Cardiac muscle cell (in vitro differentiated cells and primary cell): ENCODE measurements around the gene KCNQ1. TPM values are rescaled to one million over a fixed set of nuclear protein-coding genes. Genes with fewer than 3 reads are reported as not detected.
A peak's percentile ranks its signal among the peaks of the same experiment; 100 is the strongest.

Source experiments
- DNase-seq, 2 donors: peaks; one replicate each; pipeline versions ENCODE4 v3.0.0 to v3.0.0-alpha.2; 2010 to 2017; ENCODE audit warnings: low read depth in 1 of 2, low spot score in 1 of 2
- H3K27ac ChIP-seq: fragments of 200-600 bp; sonication (generic); 2 replicates; pipeline ENCODE4 v1.5.1; 2016
- H3K27me3 ChIP-seq: fragments of 200-600 bp; sonication (generic); 2 replicates; pipeline ENCODE4 v1.6.0; 2016; ENCODE audit warnings: control low read depth
- H3K36me3 ChIP-seq: fragments of 200-600 bp; sonication (generic); 2 replicates; pipeline ENCODE4 v1.5.1; 2016; ENCODE audit warnings: control low read depth
- H3K4me1 ChIP-seq: fragments of 200-600 bp; sonication (generic); 2 replicates; pipeline ENCODE4 v1.8.1; 2017; ENCODE audit warnings: low read depth, mild to moderate bottlenecking, mixed run types
- H3K4me3 ChIP-seq: fragments of 200-600 bp; sonication (generic); 2 replicates; pipeline ENCODE4 v1.5.1; 2016; ENCODE audit warnings: mild to moderate bottlenecking
- H3K9me3 ChIP-seq: fragments of 200-600 bp; sonication (generic); 2 replicates; pipeline ENCODE4 v1.5.1; 2017; ENCODE audit warnings: low read depth, mild to moderate bottlenecking, control low read depth
- polyA plus RNA-seq: library from polyadenylated mRNA; unstranded; fragments of >200 nt; fragmentation: Nextera tagmentation; extraction: Ambion mirVana; gene quantifications from 2 replicates; pipeline ENCODE4 v1.2.1, GENCODE V29; 2016
- total RNA-seq: library from RNA; depleted of rRNA; stranded (reverse); fragments of >200 nt; gene quantifications from 2 replicates; pipeline ENCODE4 v1.2.3, GENCODE V29; 2016
- TF ChIP-seq, protein P1 (sequence below): IDR thresholded peaks from 2 replicates; pipeline ENCODE4 v1.5.1; 2012; ENCODE audit warnings: low read depth, mild to moderate bottlenecking, low read length

Gene KCNQ1
- total and polyA plus RNA-seq, 2 experiments from 2014 or later: 13.9 to 18.6 TPM

DNA sequence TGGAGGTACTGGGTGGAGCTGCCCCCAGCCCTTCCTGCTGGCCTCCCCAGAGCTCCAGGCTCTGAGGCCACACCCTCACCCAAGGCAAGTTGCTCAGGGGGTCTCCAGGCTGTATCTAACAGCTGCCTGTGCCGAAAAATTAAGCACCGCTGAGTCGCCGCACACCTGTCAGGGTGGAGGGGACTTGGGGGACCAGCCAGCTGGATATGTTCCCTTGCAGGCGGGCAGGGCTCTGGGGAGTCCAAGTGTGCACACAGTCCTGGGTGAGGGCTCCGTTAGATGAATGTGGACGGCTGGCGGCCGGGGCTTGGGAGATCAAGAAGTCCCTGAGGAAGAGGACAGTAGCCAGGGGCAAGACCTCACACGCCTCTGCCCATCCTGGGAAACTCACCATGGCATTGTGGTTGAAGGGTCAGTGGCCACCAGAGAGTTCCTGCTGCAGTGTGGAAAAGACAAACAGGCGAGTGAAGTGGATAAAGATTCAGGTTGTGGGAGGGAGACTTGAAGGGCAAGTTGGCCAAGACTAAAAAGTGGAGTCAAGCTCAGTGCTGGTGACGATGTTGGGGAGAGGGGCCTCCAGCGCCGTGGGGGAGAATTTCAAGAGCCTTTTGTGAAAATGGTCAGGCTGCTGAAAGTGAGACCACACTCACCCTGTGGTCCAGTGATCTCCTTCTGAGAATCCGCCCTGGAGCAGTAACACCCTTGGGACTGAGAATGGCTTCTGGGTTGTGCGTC is 371.1 kb downstream of the KCNQ1 start:
- DNase-seq: no peak
- TF ChIP-seq, protein P1, sequence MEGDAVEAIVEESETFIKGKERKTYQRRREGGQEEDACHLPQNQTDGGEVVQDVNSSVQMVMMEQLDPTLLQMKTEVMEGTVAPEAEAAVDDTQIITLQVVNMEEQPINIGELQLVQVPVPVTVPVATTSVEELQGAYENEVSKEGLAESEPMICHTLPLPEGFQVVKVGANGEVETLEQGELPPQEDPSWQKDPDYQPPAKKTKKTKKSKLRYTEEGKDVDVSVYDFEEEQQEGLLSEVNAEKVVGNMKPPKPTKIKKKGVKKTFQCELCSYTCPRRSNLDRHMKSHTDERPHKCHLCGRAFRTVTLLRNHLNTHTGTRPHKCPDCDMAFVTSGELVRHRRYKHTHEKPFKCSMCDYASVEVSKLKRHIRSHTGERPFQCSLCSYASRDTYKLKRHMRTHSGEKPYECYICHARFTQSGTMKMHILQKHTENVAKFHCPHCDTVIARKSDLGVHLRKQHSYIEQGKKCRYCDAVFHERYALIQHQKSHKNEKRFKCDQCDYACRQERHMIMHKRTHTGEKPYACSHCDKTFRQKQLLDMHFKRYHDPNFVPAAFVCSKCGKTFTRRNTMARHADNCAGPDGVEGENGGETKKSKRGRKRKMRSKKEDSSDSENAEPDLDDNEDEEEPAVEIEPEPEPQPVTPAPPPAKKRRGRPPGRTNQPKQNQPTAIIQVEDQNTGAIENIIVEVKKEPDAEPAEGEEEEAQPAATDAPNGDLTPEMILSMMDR: no peak
- H3K27me3 ChIP-seq: no peaks in the 10 kb centered on the region
- no peaks in the 10 kb centered on the region for H3K9me3 ChIP-seq
- peaks cover 27% of the 10 kb centered on the region for H3K4me1 ChIP-seq
- no peaks in the 10 kb centered on the region for H3K36me3 ChIP-seq
- no peak overlapping the region for H3K27ac ChIP-seq
- H3K4me3 ChIP-seq: no peak overlapping the region

DNA sequence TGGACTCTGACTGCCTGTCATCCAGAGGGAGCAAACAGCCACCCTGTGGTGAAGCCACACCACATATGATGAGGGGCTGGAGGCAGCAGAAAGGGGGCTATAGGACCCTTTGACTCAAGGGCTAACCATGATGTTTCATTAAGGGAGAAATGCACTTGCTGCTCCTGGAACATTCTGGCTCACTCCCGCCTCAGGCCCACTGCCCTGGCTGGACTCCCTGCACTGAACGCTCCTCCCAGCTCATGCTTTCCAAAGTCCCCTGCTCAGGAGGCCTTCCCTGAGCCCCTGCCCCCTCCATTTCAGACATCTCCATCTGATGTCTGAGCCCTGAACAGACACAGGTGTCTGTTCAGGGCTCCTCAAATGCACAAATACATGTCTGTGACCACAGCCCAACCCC is 371.7 kb downstream of the KCNQ1 start:
- Histone ChIP-seq H3K36me3 (no peaks in the 10 kb centered on the region), H3K27me3 (no peaks in the 10 kb centered on the region), H3K27ac (no peak overlapping the region), H3K4me3 (no peak overlapping the region), H3K4me1 (peaks cover 21% of the 10 kb centered on the region), H3K9me3 (no peaks in the 10 kb centered on the region)
- no peak for DNase-seq
- TF ChIP-seq, protein P1: no peak

DNA sequence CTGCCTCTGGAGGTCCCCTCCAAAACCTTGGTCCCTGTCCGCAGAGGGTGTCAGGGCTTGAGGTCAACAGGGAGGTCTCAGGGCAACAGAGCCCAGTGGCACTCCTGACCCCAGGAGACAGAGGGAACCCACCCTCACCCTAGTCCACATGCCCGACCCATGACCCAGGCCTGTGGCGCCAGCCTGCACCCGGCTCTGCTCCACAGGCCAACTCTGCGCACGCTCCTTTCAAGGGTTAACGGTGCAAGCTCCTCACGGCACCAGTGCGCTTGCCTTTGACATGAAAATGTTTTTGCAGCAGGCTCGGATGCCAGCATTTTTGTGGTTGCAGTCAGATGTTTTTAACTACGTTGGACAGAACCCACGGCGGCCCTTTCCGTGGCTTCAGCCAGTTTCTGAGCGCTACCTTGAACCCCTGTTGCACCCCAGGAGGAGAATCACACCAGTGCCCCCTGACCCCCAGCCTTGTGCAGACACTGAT is 372.2 kb downstream of the KCNQ1 start:
- Histone ChIP-seq H3K36me3 (no peaks in the 10 kb centered on the region), H3K27me3 (no peaks in the 10 kb centered on the region), H3K4me3 (no peak overlapping the region), H3K9me3 (no peaks in the 10 kb centered on the region), H3K4me1 (peaks cover 17% of the 10 kb centered on the region), H3K27ac (no peak overlapping the region)
- TF ChIP-seq, protein P1: no peak
- peak in 1 of 2 donors; percentile 88 for DNase-seq

DNA sequence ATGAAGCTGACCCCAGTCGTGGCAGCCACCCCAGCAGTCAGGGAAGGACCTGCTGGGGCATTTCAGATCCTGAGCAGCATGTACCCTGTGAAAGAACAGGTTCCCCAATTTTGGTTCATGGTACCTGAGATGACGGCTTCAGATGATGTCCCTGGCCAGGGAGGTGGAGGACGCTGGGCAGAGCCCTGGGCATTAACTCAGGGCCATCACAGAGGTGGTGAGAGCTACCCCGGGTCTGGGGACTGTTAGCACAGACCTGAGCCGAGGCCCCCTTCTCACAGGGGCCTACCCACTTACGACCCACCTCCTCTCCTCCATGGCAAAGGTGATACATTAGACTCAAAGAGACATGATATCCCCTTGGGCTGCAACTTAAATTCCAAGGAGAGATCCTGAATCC is 372.6 kb downstream of the KCNQ1 start:
- Histone ChIP-seq H3K9me3 (no peaks in the 10 kb centered on the region), H3K4me1 (peaks cover 13% of the 10 kb centered on the region), H3K27ac (no peak overlapping the region), H3K36me3 (no peaks in the 10 kb centered on the region), H3K27me3 (no peaks in the 10 kb centered on the region), H3K4me3 (no peak overlapping the region)
- DNase-seq: no peak
- TF ChIP-seq, protein P1: no peak

DNA sequence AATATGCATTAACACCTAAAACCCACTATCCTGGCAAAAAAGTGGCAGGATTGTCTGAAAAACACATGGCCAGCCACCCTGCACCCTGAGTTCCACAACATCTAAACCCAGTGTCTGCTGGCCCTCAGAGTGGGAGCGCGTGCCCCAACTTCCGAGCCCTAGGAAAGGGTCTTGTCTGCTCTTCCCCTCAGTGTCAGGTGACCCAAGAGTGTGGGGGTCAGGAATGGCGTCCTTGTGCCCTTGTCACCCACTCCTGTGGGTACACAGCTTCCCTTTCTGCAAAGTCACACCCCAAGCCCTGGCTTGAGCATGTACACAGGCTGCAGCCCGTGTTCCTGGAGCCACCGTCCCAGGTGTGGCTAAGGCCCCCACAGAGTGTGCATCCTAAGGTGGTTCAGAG is 373.2 kb downstream of the KCNQ1 start:
- Histone ChIP-seq H3K27ac (no peak overlapping the region), H3K4me3 (no peak overlapping the region), H3K36me3 (no peaks in the 10 kb centered on the region), H3K9me3 (no peaks in the 10 kb centered on the region), H3K27me3 (no peaks in the 10 kb centered on the region), H3K4me1 (peaks cover 7% of the 10 kb centered on the region)
- TF ChIP-seq, protein P1: no peak
- no peak for DNase-seq
